GM23248 (cell line): ENCODE data around the gene SLC22A5.
"Not testable (repeated sequence)": the region's sequence is repeated elsewhere in the genome, so short reads cannot be mapped to it uniquely, and the experiment has no call there.

ENCODE experiments used
- EZH2 ChIP-seq: fragments of 200-600 bp; sonication (generic); IDR thresholded peaks from 2 replicates; pipeline ENCODE4 v1.6.1; 2018; ENCODE audit warnings: antibody characterized with exemption, mild to moderate bottlenecking; ENCODE audit not compliant: insufficient read depth, poor library complexity, severe bottlenecking
- EZH2phosphoT487 ChIP-seq: fragments of 200-600 bp; sonication (generic); IDR thresholded peaks from 2 replicates; pipeline ENCODE4 v1.6.1; 2018; ENCODE audit warnings: antibody characterized with exemption, moderate library complexity, mild to moderate bottlenecking, low read depth; ENCODE audit not compliant: insufficient read depth

DNA sequence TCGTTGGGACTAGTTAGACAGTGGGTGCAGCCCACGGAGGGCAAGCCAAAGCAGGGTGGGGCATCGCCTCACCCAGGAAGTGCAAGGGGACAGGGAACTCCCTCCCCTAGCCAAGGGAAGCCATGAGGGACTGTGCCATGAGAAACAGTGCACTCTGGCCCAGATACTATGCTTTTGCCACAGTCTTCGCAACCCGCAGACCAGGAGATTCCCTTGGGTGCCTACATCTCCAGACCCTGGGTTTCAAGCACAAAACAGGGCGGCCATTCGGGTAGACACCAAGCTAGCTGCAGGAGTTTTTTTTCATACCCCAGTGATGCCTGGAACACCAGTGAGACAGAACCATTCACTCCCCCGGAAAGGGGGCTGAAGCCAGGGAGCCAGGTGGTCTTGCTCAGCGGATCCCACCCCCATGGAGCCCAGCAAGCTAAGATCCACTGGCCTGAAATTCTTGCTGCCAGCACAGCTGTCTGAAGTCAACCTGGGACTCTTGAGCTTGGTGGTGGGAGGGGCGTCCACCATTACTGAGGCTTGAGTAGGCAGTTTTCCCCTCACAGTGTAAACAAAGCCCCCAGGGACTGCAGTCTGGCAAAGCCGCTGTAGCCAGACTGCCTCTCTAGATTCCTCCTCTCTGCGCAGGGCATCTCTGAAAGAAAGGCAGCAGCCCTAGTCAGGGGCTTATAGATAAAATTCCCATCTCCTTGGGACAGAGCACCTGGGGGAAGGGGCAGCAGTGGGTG, 28.6 kb downstream of the SLC22A5 start:
- not testable (repeated sequence) for TF ChIP-seq EZH2phosphoT487, EZH2
